HepG2 (cell line): ENCODE measurements around the gene PYGB. TPM values are rescaled to one million over a fixed set of nuclear protein-coding genes. Genes with fewer than 3 reads are reported as not detected.

Source experiments
- BRD4 ChIP-seq: sonication (generic); formaldehyde crosslinking; IDR thresholded peaks from 2 replicates; pipeline ENCODE4 v1.4.0; 2020; ENCODE audit warnings: missing genetic modification reagents
- CEBPZ ChIP-seq: IDR thresholded peaks from 2 replicates; pipeline ENCODE4 v1.6.1; 2012; ENCODE audit warnings: low read length, improper control_type of control experiment
- FOXA1 ChIP-seq, 2 experiments: fragments of 450-650 bp in 1 of 2; sonication (generic) in 1 of 2; formaldehyde crosslinking in 1 of 2; IDR thresholded peaks; 2 replicates each; pipeline versions ENCODE4 v1.4.0 to v1.6.1; 2016 to 2020; ENCODE audit warnings: missing genetic modification reagents in 1 of 2
- KIAA2018 ChIP-seq: sonication (generic); formaldehyde crosslinking; IDR thresholded peaks from 2 replicates; pipeline ENCODE4 v1.5.0; 2020; ENCODE audit warnings: mild to moderate bottlenecking, missing genetic modification reagents, borderline replicate concordance
- RBFOX2 ChIP-seq: fragments of 200-400 bp; formaldehyde crosslinking; IDR thresholded peaks from 2 replicates; pipeline ENCODE4 v1.6.1; 2017; ENCODE audit warnings: low read depth, mild to moderate bottlenecking, low read length
- RFXANK ChIP-seq: IDR thresholded peaks from 2 replicates; pipeline ENCODE4 v1.6.1; 2016
- RXRA ChIP-seq: sonication (generic); formaldehyde crosslinking; IDR thresholded peaks from 2 replicates; pipeline ENCODE4 v1.5.1; 2020; ENCODE audit warnings: missing genetic modification reagents
- ZMYM4 ChIP-seq: sonication (generic); formaldehyde crosslinking; IDR thresholded peaks from 2 replicates; pipeline ENCODE4 v1.8.1; 2023; ENCODE audit warnings: mild to moderate bottlenecking, missing genetic modification reagents
- ZNF124 ChIP-seq: sonication (generic); formaldehyde crosslinking; IDR thresholded peaks from 2 replicates; pipeline ENCODE4 v1.4.0; 2020; ENCODE audit warnings: missing genetic modification reagents
- ZNF331 ChIP-seq: sonication (generic); formaldehyde crosslinking; IDR thresholded peaks from 2 replicates; pipeline ENCODE4 v1.4.0; 2020; ENCODE audit warnings: missing genetic modification reagents
- ZNF451 ChIP-seq: sonication (generic); formaldehyde crosslinking; IDR thresholded peaks from 2 replicates; pipeline ENCODE4 v1.5.0; 2020; ENCODE audit warnings: mild to moderate bottlenecking, missing genetic modification reagents
- ZNF589 ChIP-seq: sonication (generic); formaldehyde crosslinking; conservative IDR thresholded peaks from 2 replicates; pipeline ENCODE4 v1.8.0; 2022; ENCODE audit warnings: mild to moderate bottlenecking, moderate library complexity, missing genetic modification reagents
- ZNF644 ChIP-seq: IDR thresholded peaks from 2 replicates; pipeline ENCODE4 v1.6.1; 2016; ENCODE audit warnings: low read depth
- ZNF770 ChIP-seq: sonication (generic); formaldehyde crosslinking; IDR thresholded peaks from 2 replicates; pipeline ENCODE4 v1.5.0; 2020; ENCODE audit warnings: mild to moderate bottlenecking, missing genetic modification reagents
- ZNF850 ChIP-seq: sonication (generic); formaldehyde crosslinking; conservative IDR thresholded peaks from 2 replicates; pipeline ENCODE4 v1.9.0; 2021; ENCODE audit warnings: mild to moderate bottlenecking, missing genetic modification reagents
- polyA plus RNA-seq, 8 experiments: library from polyadenylated mRNA; depleted of rRNA in 3 of 8; stranded (reverse) in 7 of 8; unstranded in 1 of 8; fragments of >200 nt; fragmentation: Illumina TruSeq in 4 of 8; extraction: Trizol in 4 of 8; gene quantifications; 2 replicates each; pipeline versions ENCODE4 v1.2.1 to v1.2.3, GENCODE V29; 2011 to 2016; ENCODE audit warnings: low read depth in 4 of 8, missing spikeins in 1 of 8, mixed read lengths in 1 of 8; ENCODE audit not compliant: insufficient read depth in 1 of 8
- total RNA-seq, 5 experiments: library from RNA; depleted of rRNA; stranded (reverse); fragments of >200 nt; fragmentation: Illumina TruSeq; extraction: Trizol; gene quantifications; 2 replicates each; pipeline ENCODE4 v1.2.3, GENCODE V29; 2016; ENCODE audit warnings: low read depth in 1 of 5

Gene PYGB
- total and polyA plus RNA-seq, 2 of the 13 experiments (the other 11 are each of a cell fraction or from before 2014, with no cell fraction given), result 24.2 to 86.3 TPM

GRCh38 chr20:25294459-25295385 is 46.8 kb downstream of the PYGB start (continued):
- TF ChIP-seq KIAA2018 (no peak), CEBPZ (no peak), BRD4 (CRISPR knock-in tag) (no peak; the same call in 1 of the 2 replicates), ZNF644 (CRISPR knock-in tag) (no peak), ZMYM4 (CRISPR knock-in tag) (peak; percentile 78), ZNF451 (CRISPR knock-in tag) (peak; percentile 50; the same call in 1 of the 2 replicates), FOXA1 (IDR thresholded peaks at IDR 0.05) (no peak), FOXA1 (CRISPR knock-in tag; IDR thresholded peaks at IDR 0.05) (peak; percentile 57), RXRA (peak; percentile 35; the same call in 1 of the 2 replicates), RFXANK (CRISPR knock-in tag) (no peak), ZNF850 (CRISPR knock-in tag) (no peak), ZNF770 (no peak), ZNF331 (peak; percentile 84; the same call in 1 of the 2 replicates), ZNF124 (CRISPR knock-in tag) (peak; percentile 88), RBFOX2 (no peak), ZNF589 (CRISPR knock-in tag) (no peak)
